NCI-H82 treated with DMSO at 0.1 percent for 48 hours (cell line): ENCODE measurements around the gene FUCA2.
"Not testable (repeated sequence)": the region's sequence is repeated elsewhere in the genome, so short reads cannot be mapped to it uniquely, and the experiment has no call there.

ENCODE experiments used
- DNase-seq: peaks from one replicate; lab custom pipeline; 2025; ENCODE audit not compliant: unreplicated experiment; lab: John Stamatoyannopoulos, UW

FUCA2 gene

DNA sequence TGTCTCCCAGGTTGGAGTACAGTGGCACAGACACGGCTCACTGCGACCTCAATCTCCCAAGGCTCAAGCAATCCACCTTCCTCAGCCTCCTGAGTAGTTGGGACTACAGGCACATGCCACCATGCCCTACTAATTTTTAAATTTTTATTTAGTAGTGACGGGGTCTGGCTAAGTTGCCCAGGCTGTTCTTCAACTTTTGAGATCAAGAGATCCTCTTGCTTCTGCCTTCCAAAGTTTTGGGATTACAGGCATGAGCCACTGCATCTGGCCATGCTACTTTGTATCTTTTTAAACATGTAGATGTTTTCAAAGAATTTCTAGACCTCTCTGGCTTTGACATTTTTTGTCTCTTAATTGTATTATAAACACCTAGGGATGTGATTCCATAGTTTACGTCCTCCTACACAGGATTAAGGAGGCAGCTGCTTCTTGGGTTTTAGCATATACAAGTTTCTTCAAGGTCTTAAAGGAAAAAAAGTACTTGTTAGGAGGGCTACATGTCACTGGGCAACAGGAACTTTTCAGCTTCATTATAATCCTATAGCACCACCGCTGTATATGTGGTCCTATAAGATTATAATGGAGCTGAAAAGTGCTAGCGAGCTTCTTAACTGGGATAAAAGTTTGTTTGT, 62.3 kb downstream of the FUCA2 start:
- no peak for DNase-seq

DNA sequence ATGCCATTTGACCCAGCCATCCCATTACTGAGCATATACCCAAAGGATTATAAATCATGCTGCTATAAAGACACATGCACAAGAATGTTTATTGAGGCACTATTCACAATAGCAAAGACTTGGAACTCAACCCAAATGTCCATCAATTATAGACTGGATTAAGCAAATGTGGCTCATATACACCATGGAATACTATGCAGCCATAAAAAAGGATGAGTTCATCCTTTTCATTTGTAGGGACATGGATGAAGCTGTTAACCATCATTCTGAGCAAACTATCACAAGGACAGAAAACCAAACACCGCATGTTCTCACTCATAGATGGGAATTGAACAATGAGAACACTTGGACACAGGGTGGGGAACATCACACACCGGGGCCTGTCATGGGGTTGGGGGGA, 63.7 kb downstream of the FUCA2 start:
- DNase-seq = not testable (repeated sequence)
